ENCODE measurements around the gene SAMD7. TPM values are rescaled to one million over a fixed set of nuclear protein-coding genes. Genes with fewer than 3 reads are reported as not detected.

Gene SAMD7
- total RNA-seq, 1 experiment from 2014 or later: not detected

DNA sequence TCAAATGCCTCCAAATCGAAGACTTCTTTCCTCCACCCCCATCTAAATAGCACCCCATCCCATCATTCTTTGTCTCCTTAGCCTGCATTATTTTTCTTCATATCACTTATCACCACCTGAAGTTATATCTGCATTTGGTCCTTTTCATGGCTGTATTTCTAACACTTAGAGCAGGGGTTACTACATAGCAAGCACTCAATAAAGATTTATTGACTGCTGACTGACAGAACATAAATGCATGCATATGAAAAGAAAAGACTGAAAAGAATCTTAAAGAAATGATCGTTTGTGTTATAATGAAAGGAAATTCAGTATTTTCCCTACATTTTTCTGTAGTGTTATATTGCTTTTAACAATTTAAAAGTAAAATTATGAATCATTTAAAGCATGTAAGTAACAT, 43.0 kb upstream of the SAMD7 start:
- no peaks in the 10 kb centered on the region for H3K36me3 ChIP-seq (ENCODE audit: low read depth, low read length)
- no peaks in the 10 kb centered on the region for H3K79me2 ChIP-seq (ENCODE audit: low read length)
- H3K9ac ChIP-seq (ENCODE audit: low read length): no peak overlapping the region
- H3K4me1 ChIP-seq (ENCODE audit: insufficient read depth, low read length): peaks cover 10% of the 10 kb centered on the region
- TF ChIP-seq EZH2phosphoT487 (IDR thresholded peaks at IDR 0.05; ENCODE audit: borderline replicate concordance, low read length) (no peak), EZH2 (IDR thresholded peaks at IDR 0.05; ENCODE audit: low read length, unreplicated experiment) (no peak)
- TF ChIP-seq, protein P1, sequence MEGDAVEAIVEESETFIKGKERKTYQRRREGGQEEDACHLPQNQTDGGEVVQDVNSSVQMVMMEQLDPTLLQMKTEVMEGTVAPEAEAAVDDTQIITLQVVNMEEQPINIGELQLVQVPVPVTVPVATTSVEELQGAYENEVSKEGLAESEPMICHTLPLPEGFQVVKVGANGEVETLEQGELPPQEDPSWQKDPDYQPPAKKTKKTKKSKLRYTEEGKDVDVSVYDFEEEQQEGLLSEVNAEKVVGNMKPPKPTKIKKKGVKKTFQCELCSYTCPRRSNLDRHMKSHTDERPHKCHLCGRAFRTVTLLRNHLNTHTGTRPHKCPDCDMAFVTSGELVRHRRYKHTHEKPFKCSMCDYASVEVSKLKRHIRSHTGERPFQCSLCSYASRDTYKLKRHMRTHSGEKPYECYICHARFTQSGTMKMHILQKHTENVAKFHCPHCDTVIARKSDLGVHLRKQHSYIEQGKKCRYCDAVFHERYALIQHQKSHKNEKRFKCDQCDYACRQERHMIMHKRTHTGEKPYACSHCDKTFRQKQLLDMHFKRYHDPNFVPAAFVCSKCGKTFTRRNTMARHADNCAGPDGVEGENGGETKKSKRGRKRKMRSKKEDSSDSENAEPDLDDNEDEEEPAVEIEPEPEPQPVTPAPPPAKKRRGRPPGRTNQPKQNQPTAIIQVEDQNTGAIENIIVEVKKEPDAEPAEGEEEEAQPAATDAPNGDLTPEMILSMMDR (conservative IDR thresholded peaks at IDR 0.05; ENCODE audit: low read depth, low read length): no peak
- no peaks in the 10 kb centered on the region for H3F3A ChIP-seq (ENCODE audit: low read length, unreplicated experiment)
- H4K20me1 ChIP-seq (ENCODE audit: low read length): no peaks in the 10 kb centered on the region
- DNase-seq (no peak), ATAC-seq (no peak)
- no peak overlapping the region for H3K4me2 ChIP-seq (ENCODE audit: low read length)
- BruUV-seq (replicated peaks): no TSS peak
- no peaks in the 10 kb centered on the region for H3K9me3 ChIP-seq (ENCODE audit: low read length)
- ChIA-PET CTCF (no interaction called here), POLR2A (ENCODE audit: unreplicated experiment) (no interaction called here)
- no peak overlapping the region for H3K4me3 ChIP-seq (ENCODE audit: low read length)
- no peak overlapping the region for H3K27ac ChIP-seq (ENCODE audit: low read length)
- intact Hi-C loops (cut with micrococcal nuclease): no loop called here
- H3K27me3 ChIP-seq (ENCODE audit: low read length): no peaks in the 10 kb centered on the region
- H2AFZ ChIP-seq (ENCODE audit: low read length): no peak overlapping the region
- H3K9me2 ChIP-seq (replicated peaks; ENCODE audit: low read length): no peaks in the 10 kb centered on the region

DNA sequence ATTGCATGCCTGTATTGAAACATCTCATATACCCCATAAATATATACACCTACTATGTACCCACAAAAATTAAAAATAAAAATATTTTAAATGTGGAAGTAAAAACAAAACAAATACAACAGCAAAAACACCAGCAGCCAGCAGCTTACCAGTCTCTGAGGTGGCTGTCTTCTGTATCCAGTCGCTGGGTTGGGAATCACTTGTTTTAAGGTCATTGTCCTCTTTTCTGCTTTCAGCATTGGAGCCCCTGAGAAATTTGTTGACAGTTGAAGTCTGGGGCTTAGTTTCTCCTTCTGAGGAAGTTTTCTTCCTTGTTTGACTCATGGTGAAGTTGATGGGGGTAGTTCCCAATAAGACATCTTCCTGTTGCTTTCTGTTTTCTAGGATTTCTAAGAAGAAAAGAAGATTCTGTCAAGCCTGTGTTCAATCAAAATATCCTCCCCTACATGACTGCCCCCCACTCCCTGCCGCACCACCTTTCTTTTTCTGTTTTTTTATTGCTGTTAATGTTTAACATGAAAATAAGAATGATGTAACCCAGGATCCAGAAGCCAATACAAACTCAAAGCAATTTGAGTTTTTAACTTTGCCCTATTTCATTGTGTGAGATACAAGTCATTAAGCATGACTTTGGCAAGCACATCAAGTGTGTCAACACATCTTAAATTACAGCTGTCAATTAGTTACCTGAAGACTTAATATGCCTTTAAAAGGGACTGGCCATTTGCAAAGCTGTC, 41.7 kb upstream of the SAMD7 start, which contains the start of gene LRRC31:
TSS of gene LRRC31 (minus strand) at position 452 of the 737 bp plus-strand sequence. CDS start at position 324, 128 bp downstream.
- TF ChIP-seq, protein P1 (conservative IDR thresholded peaks at IDR 0.05; ENCODE audit: low read depth, low read length): no peak
- TF ChIP-seq EZH2phosphoT487 (IDR thresholded peaks at IDR 0.05; ENCODE audit: borderline replicate concordance, low read length): no peak
- no peak for TF ChIP-seq EZH2 (IDR thresholded peaks at IDR 0.05; ENCODE audit: low read length, unreplicated experiment)
- peak; percentile 54; the same call in 1 of the 2 replicates for ATAC-seq
- H3K79me2 ChIP-seq (ENCODE audit: low read length): no peaks in the 10 kb centered on the region
- ChIA-PET CTCF (no interaction called here), POLR2A (ENCODE audit: unreplicated experiment) (no interaction called here)
- no peak for DNase-seq
- no peaks in the 10 kb centered on the region for H3K27me3 ChIP-seq (ENCODE audit: low read length)
- intact Hi-C loops (cut with micrococcal nuclease): loop anchor here (2.0 kb wide), 1 partner anchor 41 kb away; the partner anchor contains the start of gene SAMD7
- H3K36me3 ChIP-seq (ENCODE audit: low read depth, low read length): no peaks in the 10 kb centered on the region
- peak within 1 kb of the TSS; percentile 4; the same call in 1 of the 2 replicates for H3K4me2 ChIP-seq (ENCODE audit: low read length)
- no peak within 1 kb of the TSS for H2AFZ ChIP-seq (ENCODE audit: low read length)
- H4K20me1 ChIP-seq (ENCODE audit: low read length): no peaks in the 10 kb centered on the region
- no peak within 1 kb of the TSS for H3K4me3 ChIP-seq (ENCODE audit: low read length)
- BruUV-seq (replicated peaks): TSS peak; percentile 68
- no peaks in the 10 kb centered on the region for H3F3A ChIP-seq (ENCODE audit: low read length, unreplicated experiment)
- H3K9ac ChIP-seq (ENCODE audit: low read length): no peak within 1 kb of the TSS
- H3K4me1 ChIP-seq (ENCODE audit: insufficient read depth, low read length): peaks cover 10% of the 10 kb centered on the region
- H3K27ac ChIP-seq (ENCODE audit: low read length): no peak within 1 kb of the TSS
- no peaks in the 10 kb centered on the region for H3K9me2 ChIP-seq (replicated peaks; ENCODE audit: low read length)
- H3K9me3 ChIP-seq (ENCODE audit: low read length): no peaks in the 10 kb centered on the region
